Activated naive CD4-positive, alpha-beta T cell treated with anti-CD3 and anti-CD28 coated beads for 36 hours (primary cell): ENCODE measurements around the gene HOMEZ. TPM values are rescaled to one million over a fixed set of nuclear protein-coding genes. Genes with fewer than 3 reads are reported as not detected.

Experiments used
- CTCF ChIA-PET: fragments of 350-600 bp; sonication (Branson Sonifier 250); formaldehyde crosslinking; loops from one replicate; lab custom pipeline; 2021; ENCODE audit warnings: antibody characterized with exemption; lab: Charles Lee
- DNase-seq: peaks from one replicate; pipeline ENCODE4 v3.0.0-alpha.2; 2020
- H3K27ac Mint-ChIP-seq: one replicate; pipeline ENCODE4 v1.8.0; 2021; ENCODE audit warnings: mild to moderate bottlenecking, mixed read lengths
- H3K27me3 Mint-ChIP-seq: one replicate; pipeline ENCODE4 v1.8.0; 2021; ENCODE audit warnings: low read depth, mixed read lengths
- H3K36me3 Mint-ChIP-seq: one replicate; pipeline ENCODE4 v1.8.0; 2021; ENCODE audit warnings: low read depth, mixed read lengths
- H3K4me1 Mint-ChIP-seq: one replicate; pipeline ENCODE4 v1.8.0; 2021; ENCODE audit warnings: low read depth, mixed read lengths
- H3K4me3 Mint-ChIP-seq: one replicate; pipeline ENCODE4 v1.8.0; 2021; ENCODE audit warnings: mild to moderate bottlenecking, moderate library complexity, mixed read lengths
- H3K9me3 Mint-ChIP-seq: one replicate; pipeline ENCODE4 v1.8.0; 2021; ENCODE audit warnings: mixed read lengths
- intact Hi-C: fragments of 100-400 bp; cut with micrococcal nuclease; formaldehyde crosslinking; loops from one replicate; pipeline ENCODE4 v1.15.1; 2023
- total RNA-seq, 2 experiments: library from RNA; stranded (reverse); gene quantifications; one replicate each; pipeline ENCODE4 v1.2.3, GENCODE V29; 2021

The HOMEZ gene
- total RNA-seq, 2 experiments from 2014 or later = 6.3 to 7.8 TPM

- Mint-ChIP-seq H3K27me3 (peaks cover 18% of the 10 kb centered on the region), H3K4me1 (peaks cover 12% of the 10 kb centered on the region), H3K27ac (peak within 1 kb of the TSS; percentile 92), H3K36me3 (peaks cover 5% of the 10 kb centered on the region), H3K9me3 (no peaks in the 10 kb centered on the region), H3K4me3 (peak within 1 kb of the TSS; percentile 90)
- DNase-seq = peak; percentile 93
- CTCF ChIA-PET = interaction anchor here (0.5 to 5.1 kb wide), 7 partner anchors 10 to 78 kb away, joined by 3 to 66 read pairs (median 5); partner anchors contain the start of genes HOMEZ and PABPN1
- intact Hi-C loops = loop anchor here (1.0 to 10.0 kb wide), 3 partner anchors 320 to 812 kb away; partner anchors contain the start of genes AJUBA, DCAF11, LRP10 and NRL
Observed at GRCh38 chr14:23302290-23303225, 16.6 kb upstream of the HOMEZ start, which contains the start of gene PPP1R3E. Gene PPP1R3E, minus strand, starts transcription at chr14:23302859. Its CDS starts 283 bp downstream, at chr14:23302576.

DNA sequence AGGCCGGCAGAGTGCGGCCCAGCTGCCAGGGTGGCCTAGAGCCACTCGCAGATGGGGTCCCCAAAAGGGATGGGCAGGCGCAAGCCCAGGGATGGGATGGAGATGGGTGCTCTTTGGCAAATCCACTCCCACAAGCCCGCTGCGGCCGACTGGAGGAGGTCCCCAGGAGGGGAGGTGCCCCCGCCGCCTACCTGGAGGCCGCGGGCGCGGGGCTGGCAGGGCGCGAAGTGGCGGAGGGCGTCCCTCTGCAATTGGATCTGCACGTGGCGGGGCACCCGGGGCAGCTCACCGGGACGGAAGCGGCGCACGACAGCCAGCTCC, 16.0 kb upstream of the HOMEZ start:
- intact Hi-C loops = loop anchor here (1.0 to 10.0 kb wide), 15 partner anchors 16 to 813 kb away; partner anchors contain the start of genes ACIN1, AJUBA, C14orf119 and DAD1
- CTCF ChIA-PET = interaction anchor here (1.6 to 5.1 kb wide), 4 partner anchors 14 to 78 kb away, joined by 5 to 66 read pairs (median 20); partner anchors contain the start of genes HOMEZ and PABPN1
- H3K4me1 Mint-ChIP-seq = peaks cover 12% of the 10 kb centered on the region
- no peaks in the 10 kb centered on the region for H3K9me3 Mint-ChIP-seq
- no peak for DNase-seq
- peaks cover 13% of the 10 kb centered on the region for H3K27me3 Mint-ChIP-seq
- H3K4me3 Mint-ChIP-seq = peak overlapping the region; percentile 90
- peak overlapping the region; percentile 92 for H3K27ac Mint-ChIP-seq
- peaks cover 5% of the 10 kb centered on the region for H3K36me3 Mint-ChIP-seq

GRCh38 chr14:23301288-23301968, 15.5 kb upstream of the HOMEZ start:
- H3K4me3 Mint-ChIP-seq = peak overlapping the region; percentile 90
- H3K27me3 Mint-ChIP-seq = peaks cover 13% of the 10 kb centered on the region
- intact Hi-C loops = loop anchor here (1.0 to 10.0 kb wide), 14 partner anchors 15 to 813 kb away; partner anchors contain the start of genes ACIN1, C14orf119, DAD1 and DCAF11
- peaks cover 5% of the 10 kb centered on the region for H3K36me3 Mint-ChIP-seq
- no peaks in the 10 kb centered on the region for H3K9me3 Mint-ChIP-seq
- H3K27ac Mint-ChIP-seq = peak overlapping the region; percentile 92
- H3K4me1 Mint-ChIP-seq = peaks cover 12% of the 10 kb centered on the region
- DNase-seq = peak; percentile 96
- CTCF ChIA-PET = interaction anchor here (0.9 to 5.1 kb wide), 10 partner anchors 9 to 180 kb away, joined by 3 to 66 read pairs (median 5); partner anchors contain the start of genes HOMEZ and PABPN1

GRCh38 chr14:23300687-23301223, 14.8 kb upstream of the HOMEZ start:
- peak overlapping the region; percentile 86 for H3K4me3 Mint-ChIP-seq
- peaks cover 5% of the 10 kb centered on the region for H3K36me3 Mint-ChIP-seq
- no peaks in the 10 kb centered on the region for H3K9me3 Mint-ChIP-seq
- peak; percentile 33 for DNase-seq
- intact Hi-C loops = loop anchor here (1.0 to 10.0 kb wide), 14 partner anchors 14 to 814 kb away; partner anchors contain the start of genes ACIN1, C14orf119, DAD1 and DCAF11
- CTCF ChIA-PET = interaction anchor here (0.6 to 5.1 kb wide), 11 partner anchors 9 to 228 kb away, joined by 3 to 66 read pairs (median 4); partner anchors contain the start of genes HOMEZ and PABPN1
- peak overlapping the region; percentile 83 for H3K27ac Mint-ChIP-seq
- H3K4me1 Mint-ChIP-seq = peaks cover 12% of the 10 kb centered on the region
- peaks cover 6% of the 10 kb centered on the region for H3K27me3 Mint-ChIP-seq

- Mint-ChIP-seq H3K9me3 (no peaks in the 10 kb centered on the region), H3K27me3 (peaks cover 3% of the 10 kb centered on the region), H3K27ac (peak overlapping the region; percentile 83), H3K4me1 (peaks cover 16% of the 10 kb centered on the region), H3K36me3 (peaks cover 5% of the 10 kb centered on the region), H3K4me3 (peak overlapping the region; percentile 86)
- CTCF ChIA-PET = interaction anchor here (0.6 to 5.1 kb wide), 11 partner anchors 9 to 228 kb away, joined by 3 to 66 read pairs (median 4); partner anchors contain the start of genes HOMEZ and PABPN1
- DNase-seq = no peak
- intact Hi-C loops = loop anchor here (1.0 to 10.0 kb wide), 5 partner anchors 35 to 815 kb away; partner anchors contain the start of genes DCAF11, LRP10, NRL and RNF212B
Observed at GRCh38 chr14:23299986-23300686, 14.2 kb upstream of the HOMEZ start.

DNA sequence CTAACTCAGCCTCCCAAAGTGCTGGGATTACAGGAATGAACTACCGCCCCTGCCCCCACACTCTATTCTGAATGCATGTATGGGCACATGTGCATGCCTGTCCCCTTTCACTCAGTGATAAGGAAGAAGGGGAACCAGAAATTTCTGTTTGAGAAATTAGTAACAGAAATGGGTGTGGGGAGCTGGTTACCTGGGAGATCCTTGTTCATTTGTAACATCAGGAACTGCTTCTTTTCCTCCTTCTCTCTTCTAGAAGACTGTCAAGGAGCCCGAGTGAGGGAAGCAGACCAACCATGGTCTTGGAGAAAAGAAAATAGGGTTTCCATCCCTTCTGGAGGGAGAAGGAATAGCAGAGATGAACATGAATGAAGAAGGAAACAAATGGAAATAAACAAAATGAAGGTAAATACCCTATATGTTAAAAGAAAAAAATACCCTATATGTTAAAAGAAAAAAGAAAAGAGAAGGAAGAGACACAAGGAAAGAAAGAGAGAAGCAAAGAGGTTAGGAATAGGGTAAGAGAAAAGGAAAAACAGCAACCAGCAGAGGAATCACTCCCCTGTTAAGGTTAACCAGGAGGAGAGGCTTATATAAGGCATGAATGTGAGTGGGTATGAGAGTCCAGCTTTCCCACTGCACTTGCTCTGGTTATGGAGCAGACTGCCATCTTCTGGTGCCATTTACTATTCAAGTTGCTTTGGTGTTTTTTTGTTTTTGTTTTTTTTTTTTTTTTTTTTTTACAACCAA, 13.5 kb upstream of the HOMEZ start:
- no peak overlapping the region for H3K4me3 Mint-ChIP-seq
- peak; percentile 31 for DNase-seq
- peaks cover 5% of the 10 kb centered on the region for H3K36me3 Mint-ChIP-seq
- peaks cover 22% of the 10 kb centered on the region for H3K4me1 Mint-ChIP-seq
- intact Hi-C loops = loop anchor here (1.0 kb wide), 1 partner anchor 34 kb away; no protein-coding TSS in a partner anchor
- H3K9me3 Mint-ChIP-seq = no peaks in the 10 kb centered on the region
- CTCF ChIA-PET = interaction anchor here (1.0 to 3.8 kb wide), 5 partner anchors 12 to 178 kb away, joined by 3 to 33 read pairs (median 6); partner anchors contain the start of gene HOMEZ
- no peaks in the 10 kb centered on the region for H3K27me3 Mint-ChIP-seq
- H3K27ac Mint-ChIP-seq = no peak overlapping the region

DNA sequence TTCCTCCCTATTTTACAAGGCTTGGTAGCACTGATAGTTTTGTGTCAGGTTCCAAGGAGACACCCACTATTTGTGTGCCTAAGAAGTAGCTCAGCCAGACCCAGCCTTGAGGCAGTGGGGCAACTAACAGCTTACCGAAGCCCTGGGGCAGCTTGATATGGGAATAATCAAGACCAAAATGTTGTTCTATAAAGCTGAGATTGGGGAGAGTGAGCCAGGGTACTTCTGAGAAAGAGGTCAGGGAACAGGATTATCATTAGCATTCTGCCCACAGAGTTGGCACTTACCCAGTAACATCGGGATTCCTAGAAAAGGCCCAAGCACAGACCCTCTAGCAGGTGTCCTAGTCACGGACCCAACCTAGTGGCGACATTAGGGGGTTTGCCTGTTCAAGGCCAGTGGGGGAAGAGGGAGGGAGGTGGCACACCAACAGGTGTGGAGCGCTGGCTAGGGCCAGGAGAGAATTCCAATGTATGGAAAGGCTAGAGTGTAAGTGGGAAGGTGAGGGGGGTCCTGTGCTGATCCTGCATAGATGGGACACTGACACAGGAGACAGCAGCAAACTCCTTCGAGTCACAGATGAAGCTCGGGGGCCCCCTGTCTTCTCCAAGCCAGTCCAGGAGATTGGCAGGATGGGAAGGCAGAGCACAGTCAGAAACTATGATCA, 11.8 kb upstream of the HOMEZ start:
- peaks cover 5% of the 10 kb centered on the region for H3K36me3 Mint-ChIP-seq
- no peak overlapping the region for H3K27ac Mint-ChIP-seq
- no peaks in the 10 kb centered on the region for H3K27me3 Mint-ChIP-seq
- peaks cover 20% of the 10 kb centered on the region for H3K4me1 Mint-ChIP-seq
- intact Hi-C loops = loop anchor here (1.0 kb wide), 1 partner anchor 224 kb away; no protein-coding TSS in a partner anchor
- no peak for DNase-seq
- CTCF ChIA-PET = interaction anchor here (1.0 to 3.6 kb wide), 5 partner anchors 11 to 177 kb away, joined by 3 to 12 read pairs (median 6); partner anchors contain the start of gene HOMEZ
- no peaks in the 10 kb centered on the region for H3K9me3 Mint-ChIP-seq
- H3K4me3 Mint-ChIP-seq = no peak overlapping the region

- intact Hi-C loops = loop anchor here (1.0 kb wide), 1 partner anchor 224 kb away; no protein-coding TSS in a partner anchor
- no peaks in the 10 kb centered on the region for H3K27me3 Mint-ChIP-seq
- peaks cover 5% of the 10 kb centered on the region for H3K36me3 Mint-ChIP-seq
- H3K27ac Mint-ChIP-seq = no peak overlapping the region
- CTCF ChIA-PET = interaction anchor here (1.1 to 3.6 kb wide), 7 partner anchors 8 to 176 kb away, joined by 3 to 31 read pairs (median 4); partner anchors contain the start of gene HOMEZ
- no peaks in the 10 kb centered on the region for H3K9me3 Mint-ChIP-seq
- H3K4me1 Mint-ChIP-seq = peaks cover 20% of the 10 kb centered on the region
- DNase-seq = no peak
- H3K4me3 Mint-ChIP-seq = no peak overlapping the region
Observed at GRCh38 chr14:23297096-23297495, 11.2 kb upstream of the HOMEZ start.

GRCh38 chr14:23296012-23296777, 10.3 kb upstream of the HOMEZ start:
- Mint-ChIP-seq H3K4me3 (no peak overlapping the region), H3K36me3 (peaks cover 5% of the 10 kb centered on the region), H3K9me3 (no peaks in the 10 kb centered on the region), H3K27ac (no peak overlapping the region), H3K4me1 (peaks cover 20% of the 10 kb centered on the region), H3K27me3 (no peaks in the 10 kb centered on the region)
- intact Hi-C loops = no loop called here
- CTCF ChIA-PET = interaction anchor here (0.6 to 3.6 kb wide), 13 partner anchors 9 to 328 kb away, joined by 3 to 31 read pairs (median 4); partner anchors contain the start of gene HOMEZ
- DNase-seq = no peak
